SJCRH30 (cell line): ENCODE measurements around the gene LRP1B. TPM values are rescaled to one million over a fixed set of nuclear protein-coding genes. Genes with fewer than 3 reads are reported as not detected.

ENCODE experiments used
- DNase-seq, 2 experiments: peaks; one replicate each; pipeline ENCODE4 v3.0.0-alpha.2; 2015 to 2020
- H3K27ac ChIP-seq: fragments of 250-450 bp; sonication (Bioruptor Pico); 2 replicates; pipeline ENCODE4 v1.5.1; 2020; ENCODE audit warnings: mild to moderate bottlenecking, moderate library complexity
- H3K27me3 ChIP-seq: fragments of 250-450 bp; sonication (Bioruptor Pico); 2 replicates; pipeline ENCODE4 v1.5.1; 2020; ENCODE audit warnings: mild to moderate bottlenecking, moderate library complexity
- H3K36me3 ChIP-seq: fragments of 250-450 bp; sonication (Bioruptor Pico); 2 replicates; pipeline ENCODE4 v1.5.1; 2020; ENCODE audit warnings: mild to moderate bottlenecking, moderate library complexity
- H3K4me1 ChIP-seq: fragments of 250-450 bp; sonication (Bioruptor Pico); 2 replicates; pipeline ENCODE4 v1.5.1; 2020; ENCODE audit warnings: mild to moderate bottlenecking, moderate library complexity
- H3K4me3 ChIP-seq: fragments of 250-450 bp; sonication (Bioruptor Pico); 2 replicates; pipeline ENCODE4 v1.5.1; 2020; ENCODE audit warnings: mild to moderate bottlenecking, moderate library complexity
- H3K9me3 ChIP-seq: fragments of 250-450 bp; sonication (Bioruptor Pico); replicated peaks from 2 replicates; pipeline ENCODE4 v1.5.1; 2020; ENCODE audit warnings: mild to moderate bottlenecking, moderate library complexity
- total RNA-seq: library from RNA; depleted of rRNA; stranded (reverse); fragments of >200 nt; shearing (Covaris generic); gene quantifications from 2 replicates; pipeline ENCODE4 v1.2.3, GENCODE V29; 2014

The LRP1B gene
- total RNA-seq, 1 experiment from 2014 or later: 7.5 TPM

DNA sequence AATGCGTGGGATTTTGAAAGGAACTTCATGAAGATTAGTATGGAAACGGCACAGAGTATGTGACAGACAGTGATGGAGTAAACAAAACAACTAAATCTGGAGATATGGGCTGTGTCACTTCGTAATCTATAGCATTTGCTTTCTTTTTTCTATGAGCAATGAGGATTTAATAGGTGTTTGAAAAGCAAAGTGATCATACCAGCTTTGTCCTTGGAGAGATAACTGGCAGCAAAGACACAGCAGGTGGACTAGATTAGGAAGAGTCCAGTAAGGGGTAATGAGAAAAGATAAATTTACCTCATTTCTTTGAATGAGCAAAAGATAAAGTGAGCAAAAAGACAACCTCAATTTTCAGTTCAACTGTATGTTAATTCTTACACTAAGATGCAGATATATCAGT, 199.0 kb downstream of the LRP1B start:
- H3K27me3 ChIP-seq: no peaks in the 10 kb centered on the region
- no peaks in the 10 kb centered on the region for H3K4me1 ChIP-seq
- no peak overlapping the region for H3K4me3 ChIP-seq
- no peak overlapping the region for H3K27ac ChIP-seq
- H3K9me3 ChIP-seq: no peaks in the 10 kb centered on the region
- H3K36me3 ChIP-seq: no peaks in the 10 kb centered on the region
- no peak for DNase-seq

DNA sequence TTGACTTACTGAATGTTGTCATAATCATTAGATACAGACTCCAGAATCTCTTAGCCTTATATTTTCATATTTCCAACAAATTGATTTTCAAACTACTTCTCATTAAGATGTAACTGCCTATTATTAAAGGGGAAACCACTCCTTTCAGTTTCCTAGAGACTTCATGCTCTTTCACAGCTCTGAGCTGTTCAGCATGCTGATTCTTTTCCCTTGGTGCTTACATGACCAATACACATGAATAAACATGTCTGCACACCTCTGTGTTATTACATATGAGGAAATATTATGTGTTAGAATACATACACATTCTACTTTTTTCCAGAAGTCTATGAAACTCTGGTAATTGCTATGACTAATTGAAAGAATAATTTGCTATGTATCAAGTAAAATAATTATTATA, 200.0 kb downstream of the LRP1B start:
- Histone ChIP-seq H3K27ac (no peak overlapping the region), H3K4me3 (no peak overlapping the region), H3K36me3 (no peaks in the 10 kb centered on the region), H3K4me1 (no peaks in the 10 kb centered on the region), H3K27me3 (no peaks in the 10 kb centered on the region), H3K9me3 (no peaks in the 10 kb centered on the region)
- no peak for DNase-seq

GRCh38 chr2:141929331-141930252, 201.2 kb downstream of the LRP1B start:
- Histone ChIP-seq H3K4me3 (no peak overlapping the region), H3K9me3 (no peaks in the 10 kb centered on the region), H3K27ac (no peak overlapping the region), H3K36me3 (no peaks in the 10 kb centered on the region), H3K4me1 (no peaks in the 10 kb centered on the region), H3K27me3 (no peaks in the 10 kb centered on the region)
- DNase-seq: no peak

DNA sequence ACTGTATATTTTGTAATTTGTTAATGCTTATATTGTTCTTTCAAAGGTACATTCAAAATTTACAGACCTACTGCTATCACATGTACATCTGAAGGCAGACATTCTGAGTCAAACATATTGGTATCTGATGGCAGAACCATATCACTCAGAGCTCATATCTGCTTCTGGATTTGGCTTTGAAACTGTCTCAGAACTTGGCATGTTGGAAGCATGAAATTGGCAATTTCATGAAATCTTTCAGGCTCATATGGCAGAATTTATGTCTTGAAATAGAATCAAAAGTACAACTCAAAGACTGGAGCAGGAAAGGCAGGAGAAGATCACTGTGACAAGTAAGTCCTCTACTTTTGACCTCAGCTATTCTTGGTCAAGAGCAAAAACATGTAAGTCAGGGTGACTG, 202.3 kb downstream of the LRP1B start:
- Histone ChIP-seq H3K4me3 (no peak overlapping the region), H3K27ac (0 out of 2 replicates have a peak overlapping the region, but pooled peaks have one; percentile 1), H3K9me3 (no peaks in the 10 kb centered on the region), H3K4me1 (no peaks in the 10 kb centered on the region), H3K36me3 (no peaks in the 10 kb centered on the region), H3K27me3 (no peaks in the 10 kb centered on the region)
- DNase-seq: peak in 1 of 2 experiments; percentile 35

DNA sequence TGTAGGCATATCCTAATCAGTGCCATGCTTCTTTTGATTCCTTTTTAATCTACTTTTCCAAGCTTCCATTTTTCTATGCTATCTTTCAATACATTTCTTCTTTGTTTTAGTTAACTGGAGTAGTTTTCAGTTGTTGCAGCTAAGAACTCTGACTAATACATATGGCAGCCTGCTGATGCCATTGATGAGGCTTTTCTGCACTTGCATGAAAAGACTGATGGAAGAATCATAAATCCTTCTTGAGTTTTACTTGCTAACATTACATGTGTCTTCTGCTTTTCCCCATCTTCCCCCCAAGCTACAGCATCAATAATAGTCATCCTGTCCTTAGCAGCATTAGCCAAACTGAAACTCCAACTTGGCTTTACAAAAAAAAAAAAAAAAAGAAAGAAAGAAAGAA, 203.3 kb downstream of the LRP1B start:
- H3K27me3 ChIP-seq: no peaks in the 10 kb centered on the region
- no peaks in the 10 kb centered on the region for H3K9me3 ChIP-seq
- H3K27ac ChIP-seq: no peak overlapping the region
- H3K4me3 ChIP-seq: no peak overlapping the region
- H3K4me1 ChIP-seq: no peaks in the 10 kb centered on the region
- no peak for DNase-seq
- no peaks in the 10 kb centered on the region for H3K36me3 ChIP-seq

DNA sequence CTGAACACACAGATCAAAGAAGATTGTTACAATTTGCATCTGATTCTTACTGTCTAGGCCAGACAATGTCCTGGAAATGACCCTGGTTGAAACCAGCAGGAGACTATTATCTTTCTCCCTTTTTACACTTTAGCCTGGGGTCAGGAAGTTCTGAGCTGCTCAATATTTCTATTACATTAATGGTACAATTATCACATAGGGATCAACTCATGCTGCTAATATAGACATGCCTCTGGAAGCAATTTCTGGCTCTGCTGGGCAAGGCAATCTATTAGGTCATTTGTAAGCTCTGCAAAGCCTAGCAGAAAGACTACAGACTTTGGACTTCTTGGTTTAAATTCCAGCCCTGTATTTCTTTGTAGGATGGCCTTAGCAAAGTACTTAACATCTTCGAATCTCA, 205.3 kb downstream of the LRP1B start:
- no peaks in the 10 kb centered on the region for H3K4me1 ChIP-seq
- DNase-seq: no peak
- no peaks in the 10 kb centered on the region for H3K27me3 ChIP-seq
- no peaks in the 10 kb centered on the region for H3K9me3 ChIP-seq
- H3K27ac ChIP-seq: no peak overlapping the region
- no peaks in the 10 kb centered on the region for H3K36me3 ChIP-seq
- no peak overlapping the region for H3K4me3 ChIP-seq

DNA sequence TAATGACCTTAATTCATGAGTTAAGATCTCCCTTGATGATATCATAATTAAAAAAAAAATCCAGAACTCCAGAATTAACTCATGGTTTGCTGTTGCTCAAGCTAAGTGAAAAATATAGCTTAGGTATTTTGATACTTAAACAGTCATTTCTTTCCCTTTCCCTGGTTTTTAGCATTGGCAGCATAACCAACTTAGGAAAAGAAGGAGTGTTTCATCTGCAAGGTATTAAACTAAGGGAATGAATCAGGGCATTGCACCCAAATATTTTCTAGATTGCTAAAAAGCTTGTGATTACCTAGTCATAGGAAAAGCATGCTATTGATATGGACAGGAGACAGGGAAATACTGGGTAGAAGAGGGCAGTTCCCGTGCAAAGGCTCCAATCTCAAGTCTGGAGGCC, 207.2 kb downstream of the LRP1B start:
- H3K9me3 ChIP-seq: no peaks in the 10 kb centered on the region
- H3K4me1 ChIP-seq: no peaks in the 10 kb centered on the region
- no peak for DNase-seq
- no peak overlapping the region for H3K4me3 ChIP-seq
- no peak overlapping the region for H3K27ac ChIP-seq
- no peaks in the 10 kb centered on the region for H3K36me3 ChIP-seq
- H3K27me3 ChIP-seq: no peaks in the 10 kb centered on the region

- DNase-seq: peak; percentile 47 to 79
- H3K36me3 ChIP-seq: no peaks in the 10 kb centered on the region
- H3K4me3 ChIP-seq: no peak overlapping the region
- no peaks in the 10 kb centered on the region; the same call in 1 of the 2 replicates for H3K9me3 ChIP-seq
- no peaks in the 10 kb centered on the region for H3K27me3 ChIP-seq
- H3K27ac ChIP-seq: peak overlapping the region; percentile 34
- no peaks in the 10 kb centered on the region for H3K4me1 ChIP-seq
Measured at GRCh38 chr2:141911485-141912066, 219.2 kb downstream of the LRP1B start.

- no peak overlapping the region for H3K4me3 ChIP-seq
- no peak overlapping the region for H3K27ac ChIP-seq
- H3K9me3 ChIP-seq: no peaks in the 10 kb centered on the region
- H3K36me3 ChIP-seq: no peaks in the 10 kb centered on the region
- no peaks in the 10 kb centered on the region for H3K4me1 ChIP-seq
- H3K27me3 ChIP-seq: no peaks in the 10 kb centered on the region
- DNase-seq: no peak
Measured at GRCh38 chr2:141906678-141907077, 224.1 kb downstream of the LRP1B start.

DNA sequence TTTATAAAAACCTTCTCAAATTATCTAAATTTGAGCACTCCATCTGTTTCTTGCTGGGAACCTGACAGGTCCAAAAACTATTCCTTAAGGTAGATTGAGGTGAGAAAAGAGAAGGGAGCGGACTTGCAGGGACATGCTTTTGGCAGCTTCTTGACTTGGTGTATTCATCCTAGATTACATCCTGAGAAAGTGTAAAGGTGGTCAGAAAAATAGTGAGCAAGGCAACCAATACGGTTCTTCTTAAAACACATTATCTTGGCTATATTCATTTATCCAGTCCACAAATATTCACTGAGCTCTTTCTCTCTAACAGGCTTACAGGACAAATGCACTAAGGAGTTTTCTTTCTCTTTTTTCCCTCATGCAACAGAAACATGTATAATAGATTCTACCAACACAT, 230.0 kb downstream of the LRP1B start:
- Histone ChIP-seq H3K9me3 (no peaks in the 10 kb centered on the region), H3K4me3 (no peak overlapping the region), H3K27ac (no peak overlapping the region), H3K27me3 (no peaks in the 10 kb centered on the region), H3K4me1 (no peaks in the 10 kb centered on the region), H3K36me3 (no peaks in the 10 kb centered on the region)
- no peak for DNase-seq

DNA sequence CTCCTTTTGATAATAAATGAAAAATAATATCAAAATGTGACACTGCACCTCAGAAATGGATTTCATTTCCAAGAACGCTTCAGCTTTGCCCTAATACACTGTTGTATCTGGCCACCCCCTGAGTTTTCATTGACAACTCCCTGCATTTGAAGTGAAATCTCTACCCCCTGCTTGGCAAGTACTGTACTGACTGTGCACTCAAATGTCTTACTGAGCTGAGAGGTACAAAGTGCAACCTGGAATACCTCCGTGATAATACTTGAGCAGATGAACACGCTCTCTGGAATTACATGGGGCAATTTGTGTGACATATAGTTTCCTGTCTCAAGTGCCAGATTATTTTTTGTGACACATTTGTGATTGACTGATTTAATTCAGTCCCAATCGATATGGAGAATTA, 231.1 kb downstream of the LRP1B start:
- no peaks in the 10 kb centered on the region for H3K36me3 ChIP-seq
- no peak overlapping the region for H3K27ac ChIP-seq
- H3K27me3 ChIP-seq: no peaks in the 10 kb centered on the region
- H3K4me3 ChIP-seq: no peak overlapping the region
- no peak for DNase-seq
- H3K4me1 ChIP-seq: no peaks in the 10 kb centered on the region
- H3K9me3 ChIP-seq: no peaks in the 10 kb centered on the region

- Histone ChIP-seq H3K36me3 (no peaks in the 10 kb centered on the region), H3K27ac (no peak overlapping the region), H3K27me3 (no peaks in the 10 kb centered on the region), H3K4me3 (no peak overlapping the region), H3K4me1 (no peaks in the 10 kb centered on the region), H3K9me3 (no peaks in the 10 kb centered on the region)
- no peak for DNase-seq
Measured at GRCh38 chr2:141889788-141890187, 241.0 kb downstream of the LRP1B start.

- Histone ChIP-seq H3K27ac (no peak overlapping the region), H3K36me3 (no peaks in the 10 kb centered on the region), H3K27me3 (no peaks in the 10 kb centered on the region), H3K4me1 (no peaks in the 10 kb centered on the region), H3K9me3 (no peaks in the 10 kb centered on the region), H3K4me3 (no peak overlapping the region)
- DNase-seq: no peak
Measured at GRCh38 chr2:141888987-141889555, 241.7 kb downstream of the LRP1B start.

GRCh38 chr2:141887363-141887762, 243.5 kb downstream of the LRP1B start:
- DNase-seq: no peak
- no peaks in the 10 kb centered on the region for H3K4me1 ChIP-seq
- H3K27ac ChIP-seq: no peak overlapping the region
- no peak overlapping the region for H3K4me3 ChIP-seq
- no peaks in the 10 kb centered on the region for H3K27me3 ChIP-seq
- no peaks in the 10 kb centered on the region for H3K36me3 ChIP-seq
- H3K9me3 ChIP-seq: no peaks in the 10 kb centered on the region

DNA sequence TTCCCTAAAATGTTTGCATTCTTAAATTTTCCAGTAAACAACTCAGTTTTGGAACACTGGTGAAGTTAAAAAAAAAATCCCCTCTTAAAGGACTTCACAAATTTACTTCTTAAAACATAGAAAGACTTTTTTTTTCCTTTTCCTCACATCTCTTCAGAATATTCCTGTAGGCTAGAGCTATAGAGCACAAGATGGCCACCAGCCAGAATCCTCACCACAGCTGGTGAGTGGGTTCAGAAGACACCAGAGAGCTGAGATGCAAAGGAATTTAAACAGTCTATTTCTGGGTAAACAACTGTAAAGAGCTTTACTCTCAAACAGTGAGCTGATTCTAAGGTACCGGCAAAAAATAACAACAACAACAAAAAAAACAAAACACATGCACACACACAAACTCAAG, 252.8 kb downstream of the LRP1B start:
- Histone ChIP-seq H3K27me3 (no peaks in the 10 kb centered on the region), H3K36me3 (no peaks in the 10 kb centered on the region), H3K4me1 (peaks cover 6% of the 10 kb centered on the region), H3K27ac (no peak overlapping the region), H3K9me3 (0 out of 2 replicates have a peak, but pooled peaks cover 3% of the 10 kb centered on the region), H3K4me3 (no peak overlapping the region)
- DNase-seq: peak; percentile 54 to 66
